RWPE1 (cell line): ENCODE results near the gene TCF4.

Source experiments
- CTCF ChIA-PET: fragments of 350-600 bp; sonication (Branson Sonifier 250); formaldehyde crosslinking; extraction: SDS; loops from one replicate; lab custom pipeline; 2021; lab: Yijun Ruan, JAX
- POLR2A ChIA-PET: fragments of 400-600 bp; formaldehyde crosslinking; extraction: SDS; loops from one replicate; lab custom pipeline; 2020; ENCODE audit warnings: antibody characterized with exemption; ENCODE audit not compliant: low non-redundant PET; lab: Yijun Ruan, JAX
- DNase-seq: peaks from one replicate; pipeline ENCODE4 v3.0.0; 2012; ENCODE audit warnings: low spot score
- H3K27ac ChIP-seq: fragments of 450-650 bp; 2 replicates; pipeline ENCODE4 v1.5.1; 2017
- CTCF ChIP-seq: fragments of 450-650 bp; conservative IDR thresholded peaks from 2 replicates; pipeline ENCODE4 v1.5.1; 2017; ENCODE audit warnings: low read depth, mild to moderate bottlenecking

TCF4 gene

GRCh38 chr18:55280503-55280902 is 307.5 kb downstream of the TCF4 start:
- no peak overlapping the region for H3K27ac ChIP-seq
- ChIA-PET POLR2A (no interaction called here), CTCF (no interaction called here)
- TF ChIP-seq CTCF = no peak
- no peak for DNase-seq

GRCh38 chr18:55275039-55275901 is 312.7 kb downstream of the TCF4 start:
- DNase-seq = no peak
- H3K27ac ChIP-seq = no peak overlapping the region
- no peak for TF ChIP-seq CTCF
- POLR2A ChIA-PET = no interaction called here
- CTCF ChIA-PET = interaction anchor here (0.6 to 0.7 kb wide), 3 partner anchors 39 to 696 kb away, joined by 4 to 5 read pairs (median 5); no protein-coding TSS in a partner anchor

GRCh38 chr18:55272510-55273243 is 315.3 kb downstream of the TCF4 start:
- ChIA-PET POLR2A (no interaction called here), CTCF (no interaction called here)
- no peak overlapping the region for H3K27ac ChIP-seq
- no peak for DNase-seq
- TF ChIP-seq CTCF = no peak

- no peak for DNase-seq
- ChIA-PET POLR2A (no interaction called here), CTCF (no interaction called here)
- H3K27ac ChIP-seq = no peak overlapping the region
- TF ChIP-seq CTCF = no peak
Measured at GRCh38 chr18:55269622-55270021, 318.4 kb downstream of the TCF4 start.

GRCh38 chr18:55268628-55269275 is 319.2 kb downstream of the TCF4 start:
- ChIA-PET POLR2A (no interaction called here), CTCF (no interaction called here)
- TF ChIP-seq CTCF = no peak
- H3K27ac ChIP-seq = no peak overlapping the region
- no peak for DNase-seq

- DNase-seq = no peak
- no peak for TF ChIP-seq CTCF
- ChIA-PET CTCF (no interaction called here), POLR2A (no interaction called here)
- no peak overlapping the region for H3K27ac ChIP-seq
Measured at GRCh38 chr18:55268151-55268601, 319.8 kb downstream of the TCF4 start.
